H9 (cell line): ENCODE measurements around the gene MXD3. TPM values are rescaled to one million over a fixed set of nuclear protein-coding genes. Genes with fewer than 3 reads are reported as not detected.
A peak's percentile ranks its signal among the peaks of the same experiment; 100 is the strongest.

Experiments used
- DNase-seq: peaks from one replicate; pipeline ENCODE4 v3.0.0-alpha.2; 2017
- H2AFZ ChIP-seq: one replicate; pipeline ENCODE4 v1.6.1; 2013; ENCODE audit warnings: mild to moderate bottlenecking, low read length, control low read depth, moderate library complexity
- H2AK5ac ChIP-seq: 2 replicates; pipeline ENCODE4 v1.6.1; 2013; ENCODE audit warnings: low read length, control low read depth, mixed read lengths; ENCODE audit not compliant: insufficient read length
- H2BK120ac ChIP-seq: one replicate; pipeline ENCODE4 v1.6.1; 2013; ENCODE audit warnings: low read depth, mild to moderate bottlenecking, low read length, control low read depth, inconsistent platforms; ENCODE audit not compliant: poor library complexity, severe bottlenecking
- H2BK12ac ChIP-seq: 2 replicates; pipeline ENCODE4 v1.6.1; 2013; ENCODE audit warnings: low read length, control low read depth, mixed read lengths, low read depth; ENCODE audit not compliant: insufficient read length
- H2BK15ac ChIP-seq: 2 replicates; pipeline ENCODE4 v1.6.1; 2013; ENCODE audit warnings: low read depth, low read length, control low read depth
- H2BK20ac ChIP-seq: one replicate; pipeline ENCODE4 v1.6.1; 2013; ENCODE audit warnings: low read depth, mild to moderate bottlenecking, low read length, control low read depth, inconsistent platforms; ENCODE audit not compliant: poor library complexity, severe bottlenecking
- H2BK5ac ChIP-seq: 2 replicates; pipeline ENCODE4 v1.6.1; 2013; ENCODE audit warnings: low read length, control low read depth, mixed read lengths; ENCODE audit not compliant: insufficient read length
- H3K14ac ChIP-seq: 2 replicates; pipeline ENCODE4 v1.6.1; 2013; ENCODE audit warnings: low read length, control low read depth; ENCODE audit not compliant: insufficient read depth
- H3K18ac ChIP-seq: 2 replicates; pipeline ENCODE4 v1.6.1; 2013; ENCODE audit warnings: low read depth, mild to moderate bottlenecking, mixed read lengths, low read length, control low read depth; ENCODE audit not compliant: insufficient read length
- H3K23ac ChIP-seq: 2 replicates; pipeline ENCODE4 v1.6.1; 2013; ENCODE audit warnings: low read length, control low read depth, mixed read lengths, low read depth; ENCODE audit not compliant: insufficient read length
- H3K23me2 ChIP-seq: 2 replicates; pipeline ENCODE4 v1.6.1; 2013; ENCODE audit warnings: low read depth, mild to moderate bottlenecking, mixed read lengths, low read length, control low read depth; ENCODE audit not compliant: insufficient read length, poor library complexity, severe bottlenecking
- H3K27ac ChIP-seq: 2 replicates; pipeline ENCODE4 v1.5.1; 2013; ENCODE audit warnings: low read length, control low read depth, mixed read lengths, low read depth; ENCODE audit not compliant: insufficient read length
- H3K27me3 ChIP-seq: 2 replicates; pipeline ENCODE4 v1.6.1; 2013; ENCODE audit warnings: low read length, control low read depth, inconsistent platforms; ENCODE audit not compliant: insufficient read depth
- H3K4ac ChIP-seq: 2 replicates; pipeline ENCODE4 v1.6.1; 2013; ENCODE audit warnings: low read depth, mild to moderate bottlenecking, control low read depth, inconsistent platforms, low read length, moderate library complexity
- H3K4me1 ChIP-seq: 2 replicates; pipeline ENCODE4 v1.6.1; 2013; ENCODE audit warnings: low read length, control low read depth, inconsistent platforms; ENCODE audit not compliant: insufficient read depth
- H3K4me2 ChIP-seq: 2 replicates; pipeline ENCODE4 v1.6.1; 2013; ENCODE audit warnings: low read length, control low read depth, mixed read lengths; ENCODE audit not compliant: insufficient read length, insufficient read depth
- H3K56ac ChIP-seq: 2 replicates; pipeline ENCODE4 v1.6.1; 2013; ENCODE audit warnings: low read depth, mild to moderate bottlenecking, mixed read lengths, low read length, control low read depth; ENCODE audit not compliant: insufficient read length
- H3K79me1 ChIP-seq: 2 replicates; pipeline ENCODE4 v1.6.1; 2013; ENCODE audit warnings: low read depth, mild to moderate bottlenecking, moderate library complexity, low read length, control low read depth, inconsistent platforms; ENCODE audit not compliant: insufficient read depth, poor library complexity, severe bottlenecking
- H3K79me2 ChIP-seq: 2 replicates; pipeline ENCODE4 v1.6.1; 2013; ENCODE audit warnings: low read length, control low read depth, inconsistent platforms; ENCODE audit not compliant: insufficient read depth
- H3K9ac ChIP-seq: 2 replicates; pipeline ENCODE4 v1.6.1; 2013; ENCODE audit warnings: low read length, control low read depth, mixed read lengths; ENCODE audit not compliant: insufficient read length; ENCODE audit errors: extremely low read depth
- H3K9me3 ChIP-seq: one replicate; pipeline ENCODE4 v1.6.1; 2013; ENCODE audit warnings: low read depth, low read length, inconsistent platforms; ENCODE audit not compliant: control insufficient read depth
- H3T11ph ChIP-seq: one replicate; pipeline ENCODE4 v1.6.1; 2013; ENCODE audit warnings: mild to moderate bottlenecking, low read length, control low read depth, inconsistent platforms
- H4K20me1 ChIP-seq: one replicate; pipeline ENCODE4 v1.6.1; 2013; ENCODE audit not compliant: control insufficient read depth, insufficient read length, insufficient read depth
- H4K5ac ChIP-seq: 2 replicates; pipeline ENCODE4 v1.6.1; 2013; ENCODE audit warnings: low read depth, mild to moderate bottlenecking, mixed read lengths, low read length, control low read depth; ENCODE audit not compliant: insufficient read length
- H4K8ac ChIP-seq: replicated peaks from 2 replicates; pipeline ENCODE4 v1.6.1; 2013; ENCODE audit warnings: low read length, control low read depth, mixed read lengths, low read depth; ENCODE audit not compliant: insufficient read length
- H4K91ac ChIP-seq: 2 replicates; pipeline ENCODE4 v1.6.1; 2013; ENCODE audit warnings: low read depth, mild to moderate bottlenecking, moderate library complexity, mixed read lengths, low read length, control low read depth; ENCODE audit not compliant: insufficient read length
- H3K27ac Mint-ChIP-seq, 3 experiments: 2 replicates in 2 of 3; 3 replicates in 1 of 3; pipeline ENCODE4 v1.8.0; 2020 to 2021; ENCODE audit warnings: mixed read lengths in 3 of 3, mild to moderate bottlenecking in 1 of 3, moderate library complexity in 1 of 3
- H3K27me3 Mint-ChIP-seq: 2 replicates; pipeline ENCODE4 v1.8.0; 2021; ENCODE audit warnings: low read depth, mild to moderate bottlenecking, moderate library complexity, mixed read lengths
- H3K36me3 Mint-ChIP-seq, 3 experiments: 2 replicates in 2 of 3; 3 replicates in 1 of 3; pipeline ENCODE4 v1.8.0; 2020 to 2021; ENCODE audit warnings: low read depth in 3 of 3, mixed read lengths in 3 of 3; ENCODE audit not compliant: insufficient read depth in 1 of 3
- H3K4me1 Mint-ChIP-seq, 2 experiments: 2 replicates each; pipeline ENCODE4 v1.8.0; 2020; ENCODE audit warnings: mixed read lengths in 2 of 2
- H3K4me3 Mint-ChIP-seq, 2 experiments: 2 replicates in 1 of 2; 3 replicates in 1 of 2; pipeline ENCODE4 v1.8.0; 2020 to 2021; ENCODE audit warnings: mild to moderate bottlenecking in 2 of 2, mixed read lengths in 2 of 2, moderate library complexity in 1 of 2
- H3K9me3 Mint-ChIP-seq, 2 experiments: 2 replicates in 1 of 2; 3 replicates in 1 of 2; pipeline ENCODE4 v1.8.0; 2020; ENCODE audit warnings: mild to moderate bottlenecking in 2 of 2, mixed read lengths in 2 of 2, moderate library complexity in 1 of 2
- WGBS: extraction: QIAGEN DNeasy Blood & Tissue Kit; methylation state at CpG from one replicate; pipeline ENCODE4 v1.1.7; 2013; ENCODE audit warnings: missing lambda C conversion rate, low lambda C conversion rate, mixed read lengths; ENCODE audit not compliant: insufficient read length; ENCODE audit errors: extremely low coverage; 5-methylcytosine and 5-hydroxymethylcytosine counted together
- total RNA-seq: library from RNA; stranded (reverse); gene quantifications from 2 replicates; pipeline ENCODE4 v1.2.1, GENCODE V29; 2021
- TF ChIP-seq, protein P1 (sequence below): fragments of 200-600 bp; sonication (generic); conservative IDR thresholded peaks from 3 replicates; pipeline ENCODE4 v1.8.0; 2021; ENCODE audit warnings: antibody characterized with exemption, mild to moderate bottlenecking

Gene MXD3
- total RNA-seq, 1 experiment from 2014 or later, result 9.8 TPM

DNA sequence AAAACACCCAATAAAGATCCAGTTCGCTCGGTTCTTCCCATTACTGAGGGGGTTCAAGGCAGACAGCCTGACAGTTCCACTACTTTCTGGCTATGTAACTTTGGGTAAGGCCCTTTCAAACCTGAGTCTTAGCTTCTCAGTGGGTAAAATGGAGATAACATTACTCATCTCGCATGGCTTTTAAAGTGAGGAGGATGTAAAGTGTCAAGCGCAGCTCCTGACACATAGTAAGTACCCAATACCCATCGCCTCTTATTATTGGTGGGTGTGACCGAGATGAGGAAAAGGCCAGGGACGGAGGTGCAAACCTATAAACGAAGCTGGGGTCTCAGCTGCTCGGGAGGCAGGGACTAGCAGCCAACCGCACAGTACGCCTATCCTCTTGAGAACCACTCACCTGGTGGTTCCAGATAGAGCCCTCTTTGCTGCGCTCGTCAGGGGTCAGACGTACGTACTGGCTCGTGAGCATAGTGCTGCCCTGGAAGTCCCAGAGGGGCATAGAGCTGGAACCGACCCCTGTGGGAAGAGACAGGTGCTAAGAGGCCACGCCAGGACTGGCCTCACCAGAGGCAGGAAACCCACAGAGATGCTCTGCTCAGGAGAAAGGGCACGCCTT, 39.2 kb upstream of the MXD3 start:
- Mint-ChIP-seq H3K27me3 (peaks cover 24% of the 10 kb centered on the region), H3K9me3 (peaks cover 3 to 4% of the 10 kb centered on the region in 2 experiments; a peak in 4 of 5 replicates), H3K4me3 (peak overlapping the region; percentile 98 to 99), H3K27ac (peak overlapping the region; percentile 100; a peak in 6 of 7 replicates), H3K4me1 (peaks cover 20 to 25% of the 10 kb centered on the region in 2 experiments), H3K36me3 (peaks cover 2 to 25% (median 22%) of the 10 kb centered on the region in 3 experiments; a peak in 6 of 7 replicates)
- Histone ChIP-seq H4K91ac (no peak overlapping the region), H3K23ac (no peak overlapping the region), H4K5ac (no peak overlapping the region), H3K27me3 (no peaks in the 10 kb centered on the region), H3K4me2 (peak overlapping the region; percentile 89), H2AFZ (no peak overlapping the region), H4K20me1 (no peaks in the 10 kb centered on the region), H3K56ac (no peak overlapping the region), H3K79me2 (peaks cover 17% of the 10 kb centered on the region), H2BK15ac (no peak overlapping the region), H3K14ac (peak overlapping the region; percentile 10; the same call in 1 of the 2 replicates), H3K4me1 (peaks cover 3% of the 10 kb centered on the region; the same call in 1 of the 2 replicates), H2BK12ac (no peak overlapping the region), H2BK120ac (no peak overlapping the region), H3T11ph (no peak overlapping the region), H3K23me2 (peaks cover 7% of the 10 kb centered on the region), H2AK5ac (no peak overlapping the region), H3K27ac (no peak overlapping the region), H2BK20ac (no peak overlapping the region), H3K4ac (no peak overlapping the region), H3K9me3 (no peaks in the 10 kb centered on the region), H3K79me1 (peaks cover 4% of the 10 kb centered on the region), H4K8ac (peak overlapping the region; percentile 29), H3K18ac (no peak overlapping the region), H3K9ac (peak overlapping the region; percentile 97), H2BK5ac (no peak overlapping the region)
- no CpG with 5 or more reads among the region's 19 CpGs for WGBS
- TF ChIP-seq, protein P1, sequence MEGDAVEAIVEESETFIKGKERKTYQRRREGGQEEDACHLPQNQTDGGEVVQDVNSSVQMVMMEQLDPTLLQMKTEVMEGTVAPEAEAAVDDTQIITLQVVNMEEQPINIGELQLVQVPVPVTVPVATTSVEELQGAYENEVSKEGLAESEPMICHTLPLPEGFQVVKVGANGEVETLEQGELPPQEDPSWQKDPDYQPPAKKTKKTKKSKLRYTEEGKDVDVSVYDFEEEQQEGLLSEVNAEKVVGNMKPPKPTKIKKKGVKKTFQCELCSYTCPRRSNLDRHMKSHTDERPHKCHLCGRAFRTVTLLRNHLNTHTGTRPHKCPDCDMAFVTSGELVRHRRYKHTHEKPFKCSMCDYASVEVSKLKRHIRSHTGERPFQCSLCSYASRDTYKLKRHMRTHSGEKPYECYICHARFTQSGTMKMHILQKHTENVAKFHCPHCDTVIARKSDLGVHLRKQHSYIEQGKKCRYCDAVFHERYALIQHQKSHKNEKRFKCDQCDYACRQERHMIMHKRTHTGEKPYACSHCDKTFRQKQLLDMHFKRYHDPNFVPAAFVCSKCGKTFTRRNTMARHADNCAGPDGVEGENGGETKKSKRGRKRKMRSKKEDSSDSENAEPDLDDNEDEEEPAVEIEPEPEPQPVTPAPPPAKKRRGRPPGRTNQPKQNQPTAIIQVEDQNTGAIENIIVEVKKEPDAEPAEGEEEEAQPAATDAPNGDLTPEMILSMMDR, result no peak
- DNase-seq, result no peak
